Measurements from ENCODE around the gene TMIGD1.

TMIGD1 gene

GRCh38 chr17:30290696-30291542, 42.9 kb downstream of the TMIGD1 start:
- peak in 1 of 2 donors; percentile 12 for DNase-seq (ENCODE audit: low read depth in 2 of 2)

DNA sequence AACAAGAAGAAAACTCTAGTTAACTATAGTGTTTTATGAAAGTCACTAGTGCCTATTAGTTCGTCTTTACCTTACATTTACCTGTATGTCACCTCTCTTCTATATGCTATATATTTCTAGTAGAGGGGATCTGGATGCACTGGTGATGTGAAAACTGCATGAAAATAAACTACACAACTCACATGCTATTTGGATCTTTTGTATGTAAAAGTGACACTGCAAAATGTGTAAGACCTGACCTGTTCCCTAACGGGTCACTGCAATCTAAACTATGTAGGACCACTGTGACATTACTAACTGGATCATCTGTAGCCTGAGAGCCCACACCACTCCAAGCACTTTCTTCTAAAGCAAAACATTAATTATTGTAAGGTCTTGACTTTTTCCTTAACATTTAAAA, 43.8 kb downstream of the TMIGD1 start:
- DNase-seq (ENCODE audit: low read depth in 2 of 2), result no peak

- DNase-seq (ENCODE audit: low read depth in 2 of 2), result no peak
These were observed 54.7 kb downstream of the TMIGD1 start for GRCh38 chr17:30279156-30279555.

- no peak for DNase-seq (ENCODE audit: low read depth in 2 of 2)
These were observed 55.8 kb downstream of the TMIGD1 start for GRCh38 chr17:30278032-30278431.

DNA sequence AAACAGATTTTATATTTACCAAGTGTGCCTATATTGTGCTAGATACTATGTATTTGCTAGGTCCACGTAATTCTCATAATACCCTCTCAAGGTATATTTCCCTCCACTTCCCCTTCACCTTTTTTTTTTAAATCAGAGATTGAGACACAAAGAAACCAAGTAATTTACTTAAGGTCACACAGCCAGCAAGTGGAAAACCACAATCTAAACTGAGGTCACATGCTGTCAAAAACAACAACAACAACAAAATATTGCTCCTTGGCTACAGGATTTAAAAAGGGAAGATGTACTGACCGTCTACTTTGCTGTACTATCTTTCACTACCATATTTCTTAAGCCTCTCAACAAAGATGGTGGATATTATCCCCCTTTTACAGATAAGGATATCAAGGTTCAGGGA, 57.9 kb downstream of the TMIGD1 start:
- DNase-seq (ENCODE audit: low read depth in 2 of 2), result no peak

- no peak for DNase-seq (ENCODE audit: low read depth in 2 of 2)
These were observed 59.0 kb downstream of the TMIGD1 start for GRCh38 chr17:30274887-30275286.

GRCh38 chr17:30273373-30273772, 60.5 kb downstream of the TMIGD1 start:
- DNase-seq (ENCODE audit: low read depth in 2 of 2), result no peak

- DNase-seq (ENCODE audit: low read depth in 2 of 2), result no peak
These were observed 62.8 kb downstream of the TMIGD1 start for GRCh38 chr17:30271102-30271501.

- no peak for DNase-seq (ENCODE audit: low read depth in 2 of 2)
These were observed 66.2 kb downstream of the TMIGD1 start for GRCh38 chr17:30267625-30268024.
